ENCODE measurements around the gene TRABD2B.

- no peak for TF ChIP-seq POLR2A (IDR thresholded peaks at IDR 0.05)
- TF ChIP-seq CTCF (IDR thresholded peaks at IDR 0.05 in 4 of 5, conservative IDR thresholded peaks at IDR 0.05 in 1 of 5): no peak
Measured at GRCh38 chr1:47780469-47780995, 216.7 kb downstream of the TRABD2B start.
